ENCODE data around the gene SKI. TPM values are rescaled to one million over a fixed set of nuclear protein-coding genes. Genes with fewer than 3 reads are reported as not detected.

The SKI gene
- total and polyA plus RNA-seq, 10 of the 15 experiments (the other 5 are each of a cell fraction or from before 2014, with no cell fraction given): 0.03 to 14.9 (median 0.96) TPM

DNA sequence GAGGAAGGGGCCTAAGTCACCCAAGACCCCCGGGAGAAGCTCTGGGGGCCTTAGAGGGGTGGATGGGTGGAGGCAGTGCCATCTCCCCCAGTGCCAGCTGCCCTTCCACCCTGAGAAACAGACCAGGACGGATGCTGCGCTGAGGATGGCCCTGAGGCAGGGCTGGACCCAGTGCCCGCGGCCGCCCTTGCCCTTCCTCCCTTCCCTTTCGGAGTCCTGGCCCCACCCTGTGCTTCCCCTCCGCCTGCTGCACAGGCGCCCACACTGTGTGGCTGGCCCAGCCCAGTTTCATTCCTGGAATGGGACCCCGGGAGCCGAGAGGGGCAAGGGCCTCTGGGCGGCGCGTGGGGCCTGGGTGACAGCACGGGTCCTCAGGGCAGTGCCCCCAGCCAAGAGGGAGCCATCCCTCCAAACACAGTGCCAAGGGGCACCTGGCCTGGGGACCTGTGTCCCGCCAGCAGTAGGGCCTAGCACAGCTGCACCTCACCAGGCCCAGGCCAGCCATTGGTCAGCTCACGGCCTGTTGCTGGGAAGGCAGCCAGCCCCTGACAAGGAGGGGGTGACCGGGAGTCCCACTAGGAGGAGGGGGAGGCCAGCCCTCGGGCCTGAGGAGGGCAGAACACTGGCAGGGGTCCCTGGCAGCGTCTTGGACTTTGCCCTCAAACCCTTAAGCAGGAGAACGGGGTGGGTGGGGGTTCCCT, 13.4 kb upstream of the SKI start:
- ChIA-PET CTCF (no interaction called here), SMC1A (ENCODE audit: uncharacterized antibody, unreplicated experiment) (no interaction called here), RAD21 (ENCODE audit: unreplicated experiment) (no interaction called here), POLR2A (no interaction called here)
- Histone ChIP-seq H4K20me1 (ENCODE audit: control insufficient read depth, insufficient read depth) (no peaks in the 10 kb centered on the region), H3K79me2 (ENCODE audit: control insufficient read depth, insufficient read depth, low read length) (no peaks in the 10 kb centered on the region), H3K36me3 (ENCODE audit: control insufficient read depth in 2 of 2, insufficient read depth in 2 of 2, low read length in 1 of 2) (no peaks in the 10 kb centered on the region), H2AFZ (ENCODE audit: control insufficient read depth, low read depth, low read length) (no peak overlapping the region), H3K9me3 (replicated peaks; ENCODE audit: control insufficient read depth, insufficient read depth, low read length) (no peaks in the 10 kb centered on the region), H3K4me3 (no peak overlapping the region), H3K9ac (ENCODE audit: control insufficient read depth, insufficient read depth, low read length) (no peak overlapping the region), H3K4me2 (ENCODE audit: control insufficient read depth, insufficient read depth) (no peak overlapping the region), H3K4me1 (ENCODE audit: control insufficient read depth, insufficient read depth, low read length) (no peaks in the 10 kb centered on the region), H3K27me3 (replicated peaks in 1 of 2; ENCODE audit: control insufficient read depth in 2 of 2, insufficient read depth in 2 of 2, low read length in 1 of 2) (no peaks in the 10 kb centered on the region), H3K27ac (ENCODE audit: control insufficient read depth, insufficient read depth) (no peak overlapping the region)
- DNase-seq (ENCODE audit: low read depth, low spot score) (no peak), ATAC-seq (no peak; the same call in 2 of the 3 replicates), FAIRE-seq (no peak)
- BruUV-seq (replicated peaks): no TSS peak
- 46% methylated on average over 19 of the region's 21 CpGs for whole genome bisulfite sequencing (ENCODE audit: insufficient coverage, insufficient replicate concordance, low lambda C conversion rate, missing lambda C conversion rate)
- intact Hi-C loops (cut with micrococcal nuclease; ENCODE audit: unreplicated experiment) (no loop called here), in situ Hi-C loops (cut with MboI) (no loop called here)
- TF ChIP-seq, protein P1, sequence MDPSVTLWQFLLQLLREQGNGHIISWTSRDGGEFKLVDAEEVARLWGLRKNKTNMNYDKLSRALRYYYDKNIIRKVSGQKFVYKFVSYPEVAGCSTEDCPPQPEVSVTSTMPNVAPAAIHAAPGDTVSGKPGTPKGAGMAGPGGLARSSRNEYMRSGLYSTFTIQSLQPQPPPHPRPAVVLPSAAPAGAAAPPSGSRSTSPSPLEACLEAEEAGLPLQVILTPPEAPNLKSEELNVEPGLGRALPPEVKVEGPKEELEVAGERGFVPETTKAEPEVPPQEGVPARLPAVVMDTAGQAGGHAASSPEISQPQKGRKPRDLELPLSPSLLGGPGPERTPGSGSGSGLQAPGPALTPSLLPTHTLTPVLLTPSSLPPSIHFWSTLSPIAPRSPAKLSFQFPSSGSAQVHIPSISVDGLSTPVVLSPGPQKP (IDR thresholded peaks at IDR 0.05; ENCODE audit: low read depth, low read length): no peak
- TF ChIP-seq, protein P2, sequence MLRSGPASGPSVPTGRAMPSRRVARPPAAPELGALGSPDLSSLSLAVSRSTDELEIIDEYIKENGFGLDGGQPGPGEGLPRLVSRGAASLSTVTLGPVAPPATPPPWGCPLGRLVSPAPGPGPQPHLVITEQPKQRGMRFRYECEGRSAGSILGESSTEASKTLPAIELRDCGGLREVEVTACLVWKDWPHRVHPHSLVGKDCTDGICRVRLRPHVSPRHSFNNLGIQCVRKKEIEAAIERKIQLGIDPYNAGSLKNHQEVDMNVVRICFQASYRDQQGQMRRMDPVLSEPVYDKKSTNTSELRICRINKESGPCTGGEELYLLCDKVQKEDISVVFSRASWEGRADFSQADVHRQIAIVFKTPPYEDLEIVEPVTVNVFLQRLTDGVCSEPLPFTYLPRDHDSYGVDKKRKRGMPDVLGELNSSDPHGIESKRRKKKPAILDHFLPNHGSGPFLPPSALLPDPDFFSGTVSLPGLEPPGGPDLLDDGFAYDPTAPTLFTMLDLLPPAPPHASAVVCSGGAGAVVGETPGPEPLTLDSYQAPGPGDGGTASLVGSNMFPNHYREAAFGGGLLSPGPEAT (IDR thresholded peaks at IDR 0.05; ENCODE audit: low read depth): no peak

DNA sequence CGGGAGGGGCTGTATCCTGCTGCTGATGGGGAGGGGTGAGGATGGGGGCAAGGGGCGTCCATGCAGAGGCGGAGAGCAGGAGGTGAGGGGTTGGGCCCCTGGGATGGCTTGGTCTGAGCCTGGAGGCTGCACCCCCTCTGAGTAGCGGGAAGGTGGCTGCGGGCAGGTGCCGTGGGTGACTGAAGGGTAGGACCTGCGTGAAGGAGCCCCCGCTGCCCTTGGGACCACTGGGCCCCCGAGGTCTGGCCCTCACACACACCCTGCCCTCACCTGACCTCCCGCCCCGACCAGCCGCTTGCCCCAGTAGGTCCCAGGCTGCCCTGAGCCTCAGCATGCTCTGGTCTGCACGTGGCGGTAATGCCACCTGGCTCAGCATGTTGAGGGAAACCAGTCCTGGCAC, 12.8 kb upstream of the SKI start:
- ChIA-PET RAD21 (ENCODE audit: unreplicated experiment) (no interaction called here), SMC1A (ENCODE audit: uncharacterized antibody, unreplicated experiment) (no interaction called here), CTCF (no interaction called here), POLR2A (no interaction called here)
- no peaks in the 10 kb centered on the region for H3K4me1 ChIP-seq (ENCODE audit: control insufficient read depth, insufficient read depth, low read length)
- no peaks in the 10 kb centered on the region for H3K9me3 ChIP-seq (replicated peaks; ENCODE audit: control insufficient read depth, insufficient read depth, low read length)
- no peak overlapping the region for H3K4me3 ChIP-seq
- H3K27me3 ChIP-seq (replicated peaks in 1 of 2; ENCODE audit: control insufficient read depth in 2 of 2, insufficient read depth in 2 of 2, low read length in 1 of 2): no peaks in the 10 kb centered on the region
- H3K79me2 ChIP-seq (ENCODE audit: control insufficient read depth, insufficient read depth, low read length): no peaks in the 10 kb centered on the region
- H4K20me1 ChIP-seq (ENCODE audit: control insufficient read depth, insufficient read depth): no peaks in the 10 kb centered on the region
- no TSS peak for BruUV-seq (replicated peaks)
- intact Hi-C loops (cut with micrococcal nuclease; ENCODE audit: unreplicated experiment) (no loop called here), in situ Hi-C loops (cut with MboI) (no loop called here)
- no peak overlapping the region for H2AFZ ChIP-seq (ENCODE audit: control insufficient read depth, low read depth, low read length)
- FAIRE-seq (no peak), ATAC-seq (no peak), DNase-seq (ENCODE audit: low read depth, low spot score) (no peak)
- no peak overlapping the region for H3K9ac ChIP-seq (ENCODE audit: control insufficient read depth, insufficient read depth, low read length)
- H3K4me2 ChIP-seq (ENCODE audit: control insufficient read depth, insufficient read depth): no peak overlapping the region
- no peaks in the 10 kb centered on the region for H3K36me3 ChIP-seq (ENCODE audit: control insufficient read depth in 2 of 2, insufficient read depth in 2 of 2, low read length in 1 of 2)
- WGBS (ENCODE audit: insufficient coverage, insufficient replicate concordance, low lambda C conversion rate, missing lambda C conversion rate): 47% methylated on average over 12 of the region's 14 CpGs
- no peak overlapping the region for H3K27ac ChIP-seq (ENCODE audit: control insufficient read depth, insufficient read depth)
- TF ChIP-seq MYB (IDR thresholded peaks at IDR 0.05; ENCODE audit: borderline replicate concordance, low read depth, low read length): no peak
- TF ChIP-seq, protein P3, sequence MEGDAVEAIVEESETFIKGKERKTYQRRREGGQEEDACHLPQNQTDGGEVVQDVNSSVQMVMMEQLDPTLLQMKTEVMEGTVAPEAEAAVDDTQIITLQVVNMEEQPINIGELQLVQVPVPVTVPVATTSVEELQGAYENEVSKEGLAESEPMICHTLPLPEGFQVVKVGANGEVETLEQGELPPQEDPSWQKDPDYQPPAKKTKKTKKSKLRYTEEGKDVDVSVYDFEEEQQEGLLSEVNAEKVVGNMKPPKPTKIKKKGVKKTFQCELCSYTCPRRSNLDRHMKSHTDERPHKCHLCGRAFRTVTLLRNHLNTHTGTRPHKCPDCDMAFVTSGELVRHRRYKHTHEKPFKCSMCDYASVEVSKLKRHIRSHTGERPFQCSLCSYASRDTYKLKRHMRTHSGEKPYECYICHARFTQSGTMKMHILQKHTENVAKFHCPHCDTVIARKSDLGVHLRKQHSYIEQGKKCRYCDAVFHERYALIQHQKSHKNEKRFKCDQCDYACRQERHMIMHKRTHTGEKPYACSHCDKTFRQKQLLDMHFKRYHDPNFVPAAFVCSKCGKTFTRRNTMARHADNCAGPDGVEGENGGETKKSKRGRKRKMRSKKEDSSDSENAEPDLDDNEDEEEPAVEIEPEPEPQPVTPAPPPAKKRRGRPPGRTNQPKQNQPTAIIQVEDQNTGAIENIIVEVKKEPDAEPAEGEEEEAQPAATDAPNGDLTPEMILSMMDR (IDR thresholded peaks at IDR 0.05 in 2 of 3, conservative IDR thresholded peaks at IDR 0.05 in 1 of 3; ENCODE audit: control insufficient read depth in 2 of 3, extremely low read depth in 1 of 3, insufficient read depth in 1 of 3, low read depth in 3 of 3, low read length in 3 of 3): no peak
- TF ChIP-seq MTA3 (IDR thresholded peaks at IDR 0.05; ENCODE audit: borderline replicate concordance, low read length): no peak
- no peak for TF ChIP-seq GATAD2B (conservative IDR thresholded peaks at IDR 0.05; ENCODE audit: low read depth)
- no peak for TF ChIP-seq WRNIP1 (IDR thresholded peaks at IDR 0.05; ENCODE audit: borderline replicate concordance, low read depth, low read length)
- no peak for TF ChIP-seq FOS (IDR thresholded peaks at IDR 0.05; ENCODE audit: borderline replicate concordance, extremely low read depth, insufficient read length)
- no peak for TF ChIP-seq IKZF1 (conservative IDR thresholded peaks at IDR 0.05)
- TF ChIP-seq NR2F1 (conservative IDR thresholded peaks at IDR 0.05): no peak
- no peak for TF ChIP-seq ZNF217 (IDR thresholded peaks at IDR 0.05)
- TF ChIP-seq HDGF (IDR thresholded peaks at IDR 0.05): no peak
